H1 (cell line): ENCODE data around the gene CTAG2.

Experiments
- ATF2 ChIP-seq: IDR thresholded peaks from 2 replicates; pipeline ENCODE4 v1.6.1; 2012; ENCODE audit warnings: low read length, inconsistent platforms
- CTCF ChIP-seq, 3 experiments: IDR thresholded peaks; 1 replicate in 2 of 3; 2 replicates in 1 of 3; pipeline versions ENCODE4 v1.5.1 to v1.6.1; 2011; ENCODE audit warnings: low read length in 3 of 3, mild to moderate bottlenecking in 3 of 3, inconsistent platforms in 2 of 3, low read depth in 1 of 3, moderate library complexity in 1 of 3; ENCODE audit not compliant: insufficient read depth in 1 of 3; ENCODE audit errors: control extremely low read depth in 1 of 3
- KDM5A ChIP-seq: fragments of 200-600 bp; IDR thresholded peaks from 2 replicates; pipeline ENCODE4 v1.7.1; 2012; ENCODE audit warnings: mild to moderate bottlenecking, low read length, inconsistent platforms, mixed read lengths
- POLR2A ChIP-seq, 2 experiments: IDR thresholded peaks; 1 replicate in 1 of 2; 2 replicates in 1 of 2; pipeline ENCODE4 v1.6.1; 2011; ENCODE audit warnings: low read depth in 2 of 2, low read length in 2 of 2, mild to moderate bottlenecking in 2 of 2; ENCODE audit errors: control extremely low read depth in 1 of 2

- TF ChIP-seq ATF2 = no peak
- no peak for TF ChIP-seq CTCF (IDR thresholded peaks at IDR 0.05; ENCODE audit: control extremely low read depth in 1 of 3, insufficient read depth in 1 of 3, low read depth in 1 of 3, low read length in 3 of 3)
- TF ChIP-seq POLR2A (IDR thresholded peaks at IDR 0.05; ENCODE audit: control extremely low read depth in 1 of 2, low read depth in 2 of 2, low read length in 2 of 2) = no peak
- no peak for TF ChIP-seq KDM5A
Observed at GRCh38 chrX:154602766-154603437, 50.5 kb downstream of the CTAG2 start.
